Measurements from ENCODE around the gene TBC1D7.

- TF ChIP-seq EZH2 (IDR thresholded peaks at IDR 0.05; ENCODE audit: borderline replicate concordance, low read length) (no peak), CTCF (conservative IDR thresholded peaks at IDR 0.05 in 1 of 2, IDR thresholded peaks at IDR 0.05 in 1 of 2; ENCODE audit: extremely low read depth in 1 of 2, insufficient read depth in 1 of 2, low read depth in 1 of 2, low read length in 2 of 2) (no peak)
These were observed 27.4 kb downstream of the TBC1D7 start for GRCh38 chr6:13300643-13301590.
